ENCODE data around the gene OTX1. TPM values are rescaled to one million over a fixed set of nuclear protein-coding genes. Genes with fewer than 3 reads are reported as not detected.

OTX1 gene
- total RNA-seq, 1 experiment from 2014 or later, result 13.1 TPM

- intact Hi-C loops (cut with micrococcal nuclease), result no loop called here
- CTCF ChIA-PET, result no interaction called here
- Histone ChIP-seq H3K27me3 (ENCODE audit: insufficient read depth, low read length) (no peaks in the 10 kb centered on the region), H3K9me2 (ENCODE audit: insufficient read depth) (no peaks in the 10 kb centered on the region), H3K9me3 (ENCODE audit: control insufficient read depth in 1 of 2, insufficient read depth in 1 of 2, low read depth in 1 of 2, low read length in 2 of 2) (no peaks in the 10 kb centered on the region), H3K4me3 (replicated peaks in 1 of 2; ENCODE audit: low read depth in 1 of 2, low read length in 2 of 2) (no peak overlapping the region), H2AFZ (ENCODE audit: low read depth, low read length, poor library complexity, severe bottlenecking) (no peak overlapping the region), H3K4me2 (ENCODE audit: low read length) (no peak overlapping the region), H3K4me1 (ENCODE audit: control insufficient read depth in 1 of 2, insufficient read depth in 2 of 2, low read length in 2 of 2) (no peaks in the 10 kb centered on the region), H3K27ac (ENCODE audit: low read depth, low read length) (no peak overlapping the region), H3K36me3 (ENCODE audit: control insufficient read depth in 1 of 2, insufficient read depth in 2 of 2, low read length in 2 of 2) (0 out of 4 replicates have a peak, but pooled peaks cover 0 to 4% of the 10 kb centered on the region in 2 experiments), H3K79me2 (ENCODE audit: insufficient read depth, low read length) (no peaks in the 10 kb centered on the region), H3K9ac (ENCODE audit: low read length) (no peak overlapping the region), H4K20me1 (ENCODE audit: insufficient read depth) (no peaks in the 10 kb centered on the region)
- RAD21 ChIA-PET (ENCODE audit: low non-redundant PET in 1 of 2, low total read pairs in 2 of 2, uncharacterized antibody in 2 of 2, unreplicated experiment in 2 of 2), result no interaction called here
- no peak for TF ChIP-seq ZFX (IDR thresholded peaks at IDR 0.05)
- no peak for TF ChIP-seq SIN3A (IDR thresholded peaks at IDR 0.05; ENCODE audit: low read depth)
- TF ChIP-seq YY1 (IDR thresholded peaks at IDR 0.05; ENCODE audit: extremely low read depth, insufficient replicate concordance, low read depth, low read length), result no peak
- TF ChIP-seq SP1 (IDR thresholded peaks at IDR 0.05; ENCODE audit: low read depth), result no peak
- TF ChIP-seq POLR2AphosphoS5 (IDR thresholded peaks at IDR 0.05; ENCODE audit: low read depth, low read length), result no peak
- no peak for TF ChIP-seq REST (IDR thresholded peaks at IDR 0.05; ENCODE audit: low read depth)
- TF ChIP-seq CTCF (IDR thresholded peaks at IDR 0.05 in 2 of 3, conservative IDR thresholded peaks at IDR 0.05 in 1 of 3; ENCODE audit: borderline replicate concordance in 1 of 3, insufficient read depth in 1 of 3, low read depth in 2 of 3, low read length in 2 of 3), result no peak
- no peak for TF ChIP-seq ELF1 (IDR thresholded peaks at IDR 0.05; ENCODE audit: borderline replicate concordance, low read depth)
- TF ChIP-seq EZH2 (IDR thresholded peaks at IDR 0.05), result no peak
- no peak for TF ChIP-seq TCF7L2 (IDR thresholded peaks at IDR 0.05; ENCODE audit: borderline replicate concordance, extremely low read depth, insufficient read depth, insufficient read length)
- no peak for TF ChIP-seq ATF3 (IDR thresholded peaks at IDR 0.05)
- DNase-seq (ENCODE audit: low read depth, low spot score), result no peak
- no peak for ATAC-seq
- POLR2A ChIA-PET, result no interaction called here
- BruUV-seq (replicated peaks), result no TSS peak
Measured at GRCh38 chr2:63008838-63009237, 41.8 kb upstream of the OTX1 start.
